ENCODE results near the gene GFOD1. TPM values are rescaled to one million over a fixed set of nuclear protein-coding genes. Genes with fewer than 3 reads are reported as not detected.

The GFOD1 gene
- total and polyA plus RNA-seq, 2 experiments from 2014 or later, result 16.2 to 30.5 TPM

DNA sequence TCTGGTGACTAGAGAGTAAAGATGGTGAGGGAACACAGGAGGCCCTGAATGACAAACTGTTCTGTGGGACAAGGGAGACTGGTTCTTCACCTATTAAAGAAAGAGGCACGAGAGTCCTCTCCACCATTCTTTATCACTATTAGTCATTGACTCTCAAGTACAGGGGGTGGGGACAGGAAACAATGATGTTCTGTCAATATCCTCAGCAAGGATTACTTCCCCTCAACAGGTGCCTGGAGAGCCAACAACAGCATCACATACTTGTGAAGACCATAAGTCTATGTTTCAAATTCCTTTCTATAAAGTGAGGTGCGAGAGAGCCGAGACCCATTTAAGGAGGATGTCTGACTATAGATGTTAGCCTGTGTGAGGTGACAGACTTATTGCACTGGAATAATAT lies 86.6 kb downstream of the GFOD1 start:
- no peak overlapping the region for H3K27ac ChIP-seq
- H3K4me1 ChIP-seq (ENCODE audit: low read depth), result peaks cover 42% of the 10 kb centered on the region
- no peaks in the 10 kb centered on the region for H3K9me3 ChIP-seq (ENCODE audit: low read depth)

DNA sequence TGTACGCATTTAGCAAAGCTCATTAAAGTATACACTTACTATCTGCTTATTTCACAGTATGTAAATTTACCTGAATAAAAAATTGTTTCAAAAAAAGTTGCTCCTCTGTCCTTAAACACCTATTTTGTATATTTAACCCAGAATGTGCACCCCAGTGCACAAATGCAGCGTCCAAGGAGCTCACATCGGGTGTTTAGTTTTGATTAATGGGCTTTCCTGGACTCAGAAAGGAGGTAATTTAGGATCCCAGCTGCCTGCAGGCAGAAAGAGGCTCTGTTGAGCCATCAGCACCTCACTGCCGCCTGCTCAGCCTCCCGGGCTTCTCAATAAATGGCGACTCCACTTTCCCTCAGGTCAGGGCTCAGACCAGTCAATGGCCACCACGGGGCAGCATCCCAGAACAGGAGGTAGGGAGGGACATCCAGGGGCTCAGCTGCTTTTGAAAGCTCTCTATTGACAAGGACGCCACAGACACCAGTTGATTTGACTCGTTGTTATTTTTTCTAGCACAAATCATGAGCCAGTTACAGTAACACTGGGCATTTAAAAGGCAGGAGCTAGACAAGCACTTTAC lies 88.9 kb downstream of the GFOD1 start:
- H3K27ac ChIP-seq, result peak overlapping the region; percentile 67
- no peak overlapping the region for H3K4me3 ChIP-seq
- no peaks in the 10 kb centered on the region for H3K27me3 ChIP-seq
- no peaks in the 10 kb centered on the region for H3K36me3 ChIP-seq
- peaks cover 45% of the 10 kb centered on the region for H3K4me1 ChIP-seq (ENCODE audit: low read depth)
- H3K9me3 ChIP-seq (ENCODE audit: low read depth), result no peaks in the 10 kb centered on the region
- TF ChIP-seq, protein P1, sequence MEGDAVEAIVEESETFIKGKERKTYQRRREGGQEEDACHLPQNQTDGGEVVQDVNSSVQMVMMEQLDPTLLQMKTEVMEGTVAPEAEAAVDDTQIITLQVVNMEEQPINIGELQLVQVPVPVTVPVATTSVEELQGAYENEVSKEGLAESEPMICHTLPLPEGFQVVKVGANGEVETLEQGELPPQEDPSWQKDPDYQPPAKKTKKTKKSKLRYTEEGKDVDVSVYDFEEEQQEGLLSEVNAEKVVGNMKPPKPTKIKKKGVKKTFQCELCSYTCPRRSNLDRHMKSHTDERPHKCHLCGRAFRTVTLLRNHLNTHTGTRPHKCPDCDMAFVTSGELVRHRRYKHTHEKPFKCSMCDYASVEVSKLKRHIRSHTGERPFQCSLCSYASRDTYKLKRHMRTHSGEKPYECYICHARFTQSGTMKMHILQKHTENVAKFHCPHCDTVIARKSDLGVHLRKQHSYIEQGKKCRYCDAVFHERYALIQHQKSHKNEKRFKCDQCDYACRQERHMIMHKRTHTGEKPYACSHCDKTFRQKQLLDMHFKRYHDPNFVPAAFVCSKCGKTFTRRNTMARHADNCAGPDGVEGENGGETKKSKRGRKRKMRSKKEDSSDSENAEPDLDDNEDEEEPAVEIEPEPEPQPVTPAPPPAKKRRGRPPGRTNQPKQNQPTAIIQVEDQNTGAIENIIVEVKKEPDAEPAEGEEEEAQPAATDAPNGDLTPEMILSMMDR (IDR thresholded peaks at IDR 0.05; ENCODE audit: low read depth, low read length), result no peak
- peak in 1 of 2 donors; percentile 67 for DNase-seq (ENCODE audit: low read depth in 1 of 2, low spot score in 1 of 2)

More for the DNA sequence above, 86.6 kb downstream of the GFOD1 start:
- Histone ChIP-seq H3K4me3 (no peak overlapping the region), H3K27me3 (no peaks in the 10 kb centered on the region), H3K36me3 (no peaks in the 10 kb centered on the region)
- DNase-seq (ENCODE audit: low read depth in 1 of 2, low spot score in 1 of 2), result no peak
- TF ChIP-seq, protein P1 (IDR thresholded peaks at IDR 0.05; ENCODE audit: low read depth, low read length), result no peak

DNA sequence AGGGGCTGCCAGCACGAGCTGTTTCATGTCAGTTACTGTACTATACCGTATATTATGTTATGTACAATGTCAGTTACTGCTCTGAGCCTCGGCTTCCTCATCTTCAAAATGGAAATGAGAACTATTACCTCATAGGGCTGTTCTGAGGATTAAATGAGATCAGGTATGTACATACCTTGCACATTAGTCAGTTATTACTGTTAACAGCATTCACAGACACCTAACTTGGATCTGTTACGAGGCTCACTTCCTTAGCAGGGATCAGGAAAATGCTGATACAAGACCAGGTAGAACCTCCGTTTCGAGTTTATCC lies 89.4 kb downstream of the GFOD1 start:
- DNase-seq (ENCODE audit: low read depth in 1 of 2, low spot score in 1 of 2), result no peak
- TF ChIP-seq, protein P1 (IDR thresholded peaks at IDR 0.05; ENCODE audit: low read depth, low read length), result no peak
- H3K36me3 ChIP-seq, result no peaks in the 10 kb centered on the region

DNA sequence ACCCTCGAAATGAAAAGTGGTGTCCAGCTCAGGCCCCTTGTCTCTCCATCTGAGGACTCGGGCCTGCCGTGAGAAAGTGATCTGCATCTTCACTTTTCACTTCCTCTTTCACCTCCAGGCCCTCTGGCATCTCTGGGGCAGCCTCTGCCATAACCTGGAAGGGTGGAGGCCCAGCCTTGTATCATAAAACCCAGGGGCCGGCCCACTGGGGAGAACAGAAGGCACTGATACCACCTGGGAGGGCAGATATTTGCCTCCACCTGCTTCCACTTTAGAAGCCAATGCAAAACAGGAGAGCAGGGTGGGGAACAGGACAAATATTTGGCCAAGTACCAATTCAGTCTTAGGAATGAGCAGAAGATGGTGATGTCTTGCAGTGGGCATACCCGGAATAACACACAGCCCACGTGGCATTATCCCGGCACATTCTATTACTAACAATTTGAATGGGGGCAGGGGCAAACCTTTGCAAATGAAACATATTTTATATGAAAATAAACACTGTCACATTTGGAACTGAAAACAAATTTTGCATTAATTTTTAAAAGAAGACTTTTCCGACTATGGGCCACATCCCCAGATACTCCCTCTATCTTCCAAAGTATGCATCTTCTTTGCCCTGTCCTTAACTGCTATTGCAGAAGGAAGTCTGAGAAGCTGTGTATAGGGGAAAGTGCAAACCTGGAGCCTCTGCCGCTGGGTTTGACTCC lies 89.9 kb downstream of the GFOD1 start:
- Histone ChIP-seq H3K27me3 (no peaks in the 10 kb centered on the region), H3K36me3 (no peaks in the 10 kb centered on the region), H3K9me3 (ENCODE audit: low read depth) (no peaks in the 10 kb centered on the region), H3K4me1 (ENCODE audit: low read depth) (peaks cover 45% of the 10 kb centered on the region), H3K27ac (peak overlapping the region; percentile 33), H3K4me3 (no peak overlapping the region)
- TF ChIP-seq, protein P1 (IDR thresholded peaks at IDR 0.05; ENCODE audit: low read depth, low read length), result no peak
- no peak for DNase-seq (ENCODE audit: low read depth in 1 of 2, low spot score in 1 of 2)

More for the DNA sequence above, 89.4 kb downstream of the GFOD1 start:
- Histone ChIP-seq H3K27me3 (no peaks in the 10 kb centered on the region), H3K27ac (peak overlapping the region; percentile 33), H3K4me1 (ENCODE audit: low read depth) (peaks cover 45% of the 10 kb centered on the region), H3K9me3 (ENCODE audit: low read depth) (no peaks in the 10 kb centered on the region), H3K4me3 (no peak overlapping the region)

DNA sequence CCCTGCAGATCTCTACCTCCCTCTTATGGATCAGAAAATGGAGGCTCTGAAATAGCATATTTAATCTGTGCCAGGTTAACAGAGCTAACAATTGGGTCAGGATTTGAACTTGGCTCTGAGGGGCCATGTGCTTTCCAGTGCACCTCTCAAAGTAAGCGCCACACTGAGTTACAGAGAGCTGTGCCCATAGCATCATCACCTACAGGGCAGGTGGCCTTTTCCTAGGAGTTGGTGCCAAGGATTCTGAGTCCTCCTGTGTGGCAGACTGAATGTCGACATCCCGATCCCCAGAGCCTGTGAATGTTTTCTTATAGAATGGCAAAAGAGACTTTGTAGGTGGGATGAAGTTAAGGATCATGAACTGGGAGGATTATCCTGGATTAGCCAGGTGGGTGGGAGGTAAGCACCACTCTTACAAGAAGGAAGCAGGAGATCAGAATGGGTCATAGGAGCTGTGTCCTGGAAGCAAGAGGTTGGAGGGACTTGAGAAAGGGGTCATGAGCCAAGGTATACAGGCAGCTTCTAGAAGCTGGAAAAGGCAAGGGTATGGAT lies 91.1 kb downstream of the GFOD1 start:
- Histone ChIP-seq H3K9me3 (ENCODE audit: low read depth) (no peaks in the 10 kb centered on the region), H3K36me3 (no peaks in the 10 kb centered on the region), H3K27ac (no peak overlapping the region), H3K27me3 (no peaks in the 10 kb centered on the region), H3K4me1 (ENCODE audit: low read depth) (peaks cover 36% of the 10 kb centered on the region), H3K4me3 (no peak overlapping the region)
- DNase-seq (ENCODE audit: low read depth in 1 of 2, low spot score in 1 of 2), result no peak
- TF ChIP-seq, protein P1 (IDR thresholded peaks at IDR 0.05; ENCODE audit: low read depth, low read length), result no peak
